ENCODE data around the gene CS. TPM values are rescaled to one million over a fixed set of nuclear protein-coding genes. Genes with fewer than 3 reads are reported as not detected.

The CS gene
- polyA plus RNA-seq, 4 donors, result 94.6 to 138 (median 117) TPM

DNA sequence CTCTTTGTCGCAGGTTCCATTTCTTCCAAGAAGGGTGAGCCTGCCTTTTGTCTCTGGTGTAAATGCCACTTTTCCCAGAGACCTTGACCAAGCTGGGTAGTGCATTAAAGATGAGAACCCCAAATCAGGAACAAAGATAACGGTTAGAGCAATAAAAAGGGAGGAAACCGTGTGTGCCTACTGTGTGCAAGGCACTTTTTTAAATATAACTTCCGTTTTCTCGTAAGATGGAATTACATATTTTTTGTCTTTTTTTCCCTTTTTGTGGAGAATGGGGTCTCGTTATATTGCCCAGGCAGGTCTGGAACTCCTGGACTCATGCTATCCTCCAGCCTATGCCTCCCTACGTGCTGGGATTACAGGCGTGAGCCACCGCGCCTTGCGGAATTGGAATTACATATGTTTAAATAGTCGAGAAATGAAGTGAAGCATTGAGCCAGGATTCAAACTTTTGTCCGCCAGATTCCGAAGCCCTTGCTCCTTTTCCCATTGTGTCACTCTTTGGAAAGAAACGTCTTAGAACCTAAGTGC, 76.5 kb downstream of the CS start:
- Histone ChIP-seq H3K4me3 (ENCODE audit: low read depth in 1 of 3, low read length in 3 of 3) (peak overlapping the region in 2 of 3 donors; percentile 14 to 60), H3K9me3 (ENCODE audit: control insufficient read depth in 2 of 2, insufficient read depth in 1 of 2, low read depth in 1 of 2, low read length in 1 of 2) (no peaks in the 10 kb centered on the region), H3K36me3 (ENCODE audit: control insufficient read depth in 3 of 3, insufficient read depth in 2 of 3, low read depth in 1 of 3, low read length in 3 of 3) (peaks cover 0 to 18% (median 0%) of the 10 kb centered on the region in 3 donors), H3K27me3 (ENCODE audit: control insufficient read depth in 3 of 3, insufficient read depth in 3 of 3, low read length in 3 of 3) (no peaks in the 10 kb centered on the region), H3K27ac (ENCODE audit: low read depth in 1 of 3, low read length in 2 of 3) (peak overlapping the region; percentile 15 to 97 (median 80)), H3K4me1 (ENCODE audit: control insufficient read depth in 3 of 3, insufficient read depth in 2 of 3, low read depth in 1 of 3, low read length in 2 of 3) (peaks cover 3 to 37% (median 7%) of the 10 kb centered on the region in 3 donors)
- WGBS, 3 donors, result 8 to 19% (median 13%) methylated on average over 15 of the region's 15 CpGs
- FAIRE-seq (no peak), DNase-seq (no peak)

GRCh38 chr12:56222531-56222895, 77.6 kb downstream of the CS start:
- FAIRE-seq (no peak), DNase-seq (peak in 1 of 2 donors; percentile 51)
- H3K9me3 ChIP-seq (ENCODE audit: control insufficient read depth in 2 of 2, insufficient read depth in 1 of 2, low read depth in 1 of 2, low read length in 1 of 2), result no peaks in the 10 kb centered on the region
- peak overlapping the region; percentile 86 to 97 (median 87) for H3K27ac ChIP-seq (ENCODE audit: low read depth in 1 of 3, low read length in 2 of 3)
- peak overlapping the region; percentile 9 to 93 (median 78) for H3K4me3 ChIP-seq (ENCODE audit: low read depth in 1 of 3, low read length in 3 of 3)
- H3K27me3 ChIP-seq (ENCODE audit: control insufficient read depth in 3 of 3, insufficient read depth in 3 of 3, low read length in 3 of 3), result no peaks in the 10 kb centered on the region
- H3K36me3 ChIP-seq (ENCODE audit: control insufficient read depth in 3 of 3, insufficient read depth in 2 of 3, low read depth in 1 of 3, low read length in 3 of 3), result peaks cover 0 to 19% (median 0%) of the 10 kb centered on the region in 3 donors
- H3K4me1 ChIP-seq (ENCODE audit: control insufficient read depth in 3 of 3, insufficient read depth in 2 of 3, low read depth in 1 of 3, low read length in 2 of 3), result peaks cover 3 to 36% (median 7%) of the 10 kb centered on the region in 3 donors
- WGBS, 3 donors, result 0 to 6% (median 6%) methylated on average over 4 of the region's 4 CpGs

DNA sequence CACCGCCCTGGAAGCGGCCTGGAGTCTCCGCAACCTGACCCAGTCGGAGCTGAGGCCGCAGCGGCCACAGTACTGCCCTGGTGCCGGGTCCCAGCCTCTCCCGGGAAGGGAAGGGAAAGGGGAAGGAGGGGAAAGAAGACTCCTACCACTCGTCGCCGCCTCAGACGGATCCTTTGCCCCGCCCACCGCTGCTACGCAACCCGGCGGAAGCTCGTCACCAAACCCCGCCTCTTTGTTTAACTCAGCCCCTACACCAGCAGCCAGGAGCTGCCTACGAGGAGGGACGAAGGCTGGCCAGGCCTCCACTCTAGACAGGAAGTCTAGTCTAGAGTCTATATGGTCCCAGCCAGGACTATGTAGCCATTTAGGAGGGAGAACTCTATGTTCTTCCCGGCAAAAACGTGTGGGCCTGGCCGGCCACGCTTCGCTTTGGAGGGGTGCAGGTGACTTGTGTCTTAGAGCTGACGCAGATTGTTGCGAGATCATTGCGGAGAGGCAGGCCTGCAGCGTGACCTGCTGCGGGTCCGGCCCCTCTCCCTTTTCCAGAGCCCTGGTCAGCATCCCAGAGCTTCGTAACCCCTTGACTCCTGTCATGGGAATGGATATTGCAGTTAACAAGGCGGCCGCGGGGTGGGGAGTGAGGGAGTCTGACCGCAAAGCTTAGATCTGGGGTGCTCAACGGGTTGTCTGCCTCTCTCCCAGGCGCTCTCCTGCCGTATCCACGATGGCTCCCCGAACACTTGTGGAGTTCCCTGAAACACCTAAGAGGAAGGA, 78.2 kb downstream of the CS start, which contains the start of gene RNF41:
RNF41 (minus strand) TSS at position 166 of the 774 bp plus-strand sequence. CDS start 7,875 bp downstream, outside the sequence.
- peaks cover 0 to 20% (median 0%) of the 10 kb centered on the region in 3 donors for H3K36me3 ChIP-seq (ENCODE audit: control insufficient read depth in 3 of 3, insufficient read depth in 2 of 3, low read depth in 1 of 3, low read length in 3 of 3)
- FAIRE-seq (no peak), DNase-seq (peak; percentile 97 to 99)
- H3K9me3 ChIP-seq (ENCODE audit: control insufficient read depth in 2 of 2, insufficient read depth in 1 of 2, low read depth in 1 of 2, low read length in 1 of 2), result no peaks in the 10 kb centered on the region
- H3K4me1 ChIP-seq (ENCODE audit: control insufficient read depth in 3 of 3, insufficient read depth in 2 of 3, low read depth in 1 of 3, low read length in 2 of 3), result peaks cover 3 to 36% (median 7%) of the 10 kb centered on the region in 3 donors
- H3K27ac ChIP-seq (ENCODE audit: low read depth in 1 of 3, low read length in 2 of 3), result peak within 1 kb of the TSS; percentile 86 to 97 (median 90)
- WGBS, 3 donors, result 1 to 2% (median 1%) methylated on average over 40 to 42 of the region's 42 CpGs
- H3K4me3 ChIP-seq (ENCODE audit: low read depth in 1 of 3, low read length in 3 of 3), result peak within 1 kb of the TSS; percentile 61 to 93 (median 78)
- H3K27me3 ChIP-seq (ENCODE audit: control insufficient read depth in 3 of 3, insufficient read depth in 3 of 3, low read length in 3 of 3), result no peaks in the 10 kb centered on the region

Other genes starting within 250 kb of the CS start
- gene ERBB3, start 220.2 kb downstream of the CS start, polyA plus RNA-seq, result 100 to 1,000 TPM in 2 of 4 donors, 10 to 100 TPM in 2; 53.0 to 436 (median 106) TPM
- gene PA2G4, start 195.8 kb downstream of the CS start, polyA plus RNA-seq, result 100 to 1,000 TPM in 2 of 4 donors, 10 to 100 TPM in 2; 63.7 to 156 (median 93.2) TPM
- gene RPL41, start 183.7 kb downstream of the CS start, polyA plus RNA-seq, result 1,000 to 10,000 TPM; 3,267 to 7,277 (median 5,942) TPM
- gene ZC3H10, start 182.1 kb downstream of the CS start, polyA plus RNA-seq, result 1 to 10 TPM; 1.1 to 4.0 (median 2.1) TPM
- gene ESYT1, start 172.1 kb downstream of the CS start, polyA plus RNA-seq, result 10 to 100 TPM in 2 of 4 donors, 1 to 10 TPM in 2; 2.7 to 51.8 (median 23.7) TPM
- 10 to 100 TPM; 24.8 to 49.7 (median 29.9) TPM for gene MYL6B, start 147.7 kb downstream of the CS start, polyA plus RNA-seq
- gene MYL6, start 142.0 kb downstream of the CS start, polyA plus RNA-seq, result 1,000 to 10,000 TPM; 1,147 to 4,316 (median 2,966) TPM
- gene SMARCC2, start 110.8 kb downstream of the CS start, polyA plus RNA-seq, result 10 to 100 TPM; 18.6 to 67.5 (median 25.7) TPM
- gene RNF41, start 78.4 kb downstream of the CS start, polyA plus RNA-seq, result 10 to 100 TPM; 11.4 to 31.2 (median 18.3) TPM
- gene NABP2, start 76.0 kb downstream of the CS start, polyA plus RNA-seq, result 10 to 100 TPM; 28.7 to 47.4 (median 34.5) TPM
- gene SLC39A5, start 70.3 kb downstream of the CS start, polyA plus RNA-seq, result 100 to 1,000 TPM; 178 to 689 (median 367) TPM
- 10 to 100 TPM in 2 of 4 donors, 1 to 10 TPM in 2; 5.1 to 23.9 (median 10.3) TPM for gene ANKRD52, start 41.9 kb downstream of the CS start, polyA plus RNA-seq
- 10 to 100 TPM in 2 of 4 donors, 1 to 10 TPM in 2; 5.4 to 10.5 (median 8.0) TPM for gene COQ10A, start 33.4 kb downstream of the CS start, polyA plus RNA-seq
- gene CNPY2, start 15.7 kb upstream of the CS start, polyA plus RNA-seq, result 100 to 1,000 TPM in 3 of 4 donors, 10 to 100 TPM in 1; 80.0 to 195 (median 134) TPM
- gene PAN2, start 33.7 kb upstream of the CS start, polyA plus RNA-seq, result 10 to 100 TPM; 20.8 to 84.2 (median 31.1) TPM
- gene IL23A, start 38.6 kb upstream of the CS start, polyA plus RNA-seq, result under 1 TPM in 2 of 4 donors, not detected in 2; 0.57 to 0.92 TPM
- gene STAT2, start 59.8 kb upstream of the CS start, polyA plus RNA-seq, result 100 to 1,000 TPM in 1 of 4 donors, 10 to 100 TPM in 3; 28.9 to 120 (median 42.7) TPM
- under 1 TPM in 1 of 4 donors, not detected in 3; 0.19 TPM for gene APOF, start 62.5 kb upstream of the CS start, polyA plus RNA-seq
- gene TIMELESS, start 149.1 kb upstream of the CS start, polyA plus RNA-seq, result 10 to 100 TPM in 2 of 4 donors, 1 to 10 TPM in 2; 3.2 to 21.6 (median 8.6) TPM
- gene MIP, start 154.3 kb upstream of the CS start, polyA plus RNA-seq, result under 1 TPM in 2 of 4 donors, not detected in 2; 0.06 to 0.07 TPM
- gene SPRYD4, start 168.2 kb upstream of the CS start, polyA plus RNA-seq, result 1 to 10 TPM; 1.4 to 4.7 (median 2.6) TPM
- 1 to 10 TPM in 2 of 4 donors, under 1 TPM in 2; 0.54 to 2.1 (median 0.87) TPM for gene GLS2, start 187.8 kb upstream of the CS start, polyA plus RNA-seq
- 10 to 100 TPM in 1 of 4 donors, 1 to 10 TPM in 3; 2.0 to 23.4 (median 5.8) TPM for gene RBMS2, start 221.5 kb upstream of the CS start, polyA plus RNA-seq

Measured in small intestine (tissue), 7 donors.